ENCODE measurements around the gene GABRG3. TPM values are rescaled to one million over a fixed set of nuclear protein-coding genes. Genes with fewer than 3 reads are reported as not detected.

GABRG3 gene
- total and polyA plus RNA-seq, 9 of the 15 experiments (the other 6 are each of a cell fraction or from before 2014, with no cell fraction given), result 4.0 to 15.1 (median 11.2) TPM

- DNase-seq (ENCODE audit: extremely low read depth in 1 of 4, low spot score in 3 of 4) (no peak), FAIRE-seq (no peak), ATAC-seq (no peak)
- intact Hi-C loops (cut with micrococcal nuclease), result no loop called here
- Histone ChIP-seq H3K27me3 (ENCODE audit: control insufficient read depth in 2 of 2, insufficient read depth in 2 of 2, low read length in 2 of 2) (no peaks in the 10 kb centered on the region), H2AFZ (ENCODE audit: low read depth, low read length) (no peak overlapping the region), H3K9me1 (ENCODE audit: control insufficient read depth, insufficient read depth, low read length) (no peaks in the 10 kb centered on the region), H3K27ac (ENCODE audit: extremely low read depth, low read depth, low read length) (no peak overlapping the region), H3K79me2 (ENCODE audit: control insufficient read depth, insufficient read depth, low read length) (no peaks in the 10 kb centered on the region), H3K36me3 (ENCODE audit: control insufficient read depth, insufficient read depth, low read length) (no peaks in the 10 kb centered on the region), H3K4me1 (replicated peaks in 1 of 2; ENCODE audit: control insufficient read depth in 2 of 2, insufficient read depth in 2 of 2, low read length in 2 of 2) (no peaks in the 10 kb centered on the region), H3K9me3 (replicated peaks; ENCODE audit: control insufficient read depth, insufficient read depth, low read depth, low read length) (peaks cover 7% of the 10 kb centered on the region; the same call in 1 of the 2 replicates), H3K4me2 (ENCODE audit: insufficient read depth, low read length) (no peak overlapping the region), H3K9ac (ENCODE audit: insufficient read depth in 1 of 2, low read depth in 2 of 2, low read length in 2 of 2) (no peak overlapping the region), H4K20me1 (replicated peaks; ENCODE audit: control insufficient read depth, insufficient read depth, low read length) (no peaks in the 10 kb centered on the region), H3K4me3 (no peak overlapping the region)
- WGBS (ENCODE audit: insufficient coverage, low coverage, missing lambda C conversion rate), result 25% methylated on average over 4 of the region's 4 CpGs
- ChIA-PET POLR2A (no interaction called here), CTCF (ENCODE audit: low intra/inter-chr PET ratio) (no interaction called here)
- in situ Hi-C loops (cut with MboI), result no loop called here
- BruUV-seq (replicated peaks), result no TSS peak
- TF ChIP-seq BACH1 (tag; IDR thresholded peaks at IDR 0.05) (no peak), NCOA1 (IDR thresholded peaks at IDR 0.05; ENCODE audit: low read depth) (no peak), PBX2 (CRISPR knock-in tag; IDR thresholded peaks at IDR 0.05; ENCODE audit: low read depth) (no peak), PBX2 (tag; conservative IDR thresholded peaks at IDR 0.05; ENCODE audit: low read depth) (no peak), CAMTA2 (CRISPR knock-in tag; conservative IDR thresholded peaks at IDR 0.05) (no peak), MED1 (CRISPR knock-in tag; IDR thresholded peaks at IDR 0.05; ENCODE audit: borderline replicate concordance) (no peak), SETDB1 (IDR thresholded peaks at IDR 0.05; ENCODE audit: low read length) (no peak), CXXC5 (CRISPR knock-in tag; IDR thresholded peaks at IDR 0.05) (no peak), MAX (CRISPR knock-in tag; IDR thresholded peaks at IDR 0.05) (no peak)
Observed at GRCh38 chr15:27512281-27513001, 541.5 kb downstream of the GABRG3 start.

All from K562 (cell line).